ENCODE data around the gene GTPBP6.
"Not testable (repeated sequence)": the region's sequence is repeated elsewhere in the genome, so short reads cannot be mapped to it uniquely, and the experiment has no call there.

Gene GTPBP6

DNA sequence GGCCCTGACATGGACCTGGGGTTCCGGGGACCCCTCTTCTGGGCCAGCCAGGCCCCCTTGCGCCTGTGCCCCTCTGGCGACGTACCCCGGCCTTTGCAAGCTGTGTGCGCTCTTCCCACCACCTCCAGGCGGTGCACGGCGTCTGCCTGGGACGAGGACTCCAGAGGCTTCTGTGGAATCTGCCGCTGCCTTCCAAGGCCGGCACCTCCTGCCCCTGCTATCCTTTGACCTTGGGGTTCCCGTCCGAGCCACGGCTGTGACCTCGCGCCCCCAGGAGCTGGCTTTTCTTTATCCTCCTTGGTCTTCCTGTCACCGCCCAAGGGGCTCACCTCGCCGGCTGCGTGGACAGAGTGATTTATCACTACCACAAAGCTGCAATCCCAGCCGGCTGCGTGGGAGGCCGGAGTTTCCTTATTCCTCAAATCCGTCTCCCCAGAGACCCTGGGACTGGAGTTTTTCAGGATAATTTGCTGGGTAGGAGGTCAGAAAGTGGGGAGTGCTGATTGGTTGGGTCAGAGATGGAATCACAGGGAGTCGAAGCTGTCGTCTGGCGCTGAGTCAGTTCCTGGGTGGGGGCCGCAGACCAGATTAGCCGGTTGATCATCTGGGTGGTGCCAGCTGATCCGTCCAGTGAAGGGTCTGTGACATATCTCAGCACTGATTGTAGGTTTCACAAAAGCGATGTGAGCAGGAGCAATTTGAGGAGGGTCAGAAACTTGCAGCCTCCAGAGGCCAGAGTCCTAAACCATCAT, 57.3 kb downstream of the GTPBP6 start:
- no peak for DNase-seq

DNA sequence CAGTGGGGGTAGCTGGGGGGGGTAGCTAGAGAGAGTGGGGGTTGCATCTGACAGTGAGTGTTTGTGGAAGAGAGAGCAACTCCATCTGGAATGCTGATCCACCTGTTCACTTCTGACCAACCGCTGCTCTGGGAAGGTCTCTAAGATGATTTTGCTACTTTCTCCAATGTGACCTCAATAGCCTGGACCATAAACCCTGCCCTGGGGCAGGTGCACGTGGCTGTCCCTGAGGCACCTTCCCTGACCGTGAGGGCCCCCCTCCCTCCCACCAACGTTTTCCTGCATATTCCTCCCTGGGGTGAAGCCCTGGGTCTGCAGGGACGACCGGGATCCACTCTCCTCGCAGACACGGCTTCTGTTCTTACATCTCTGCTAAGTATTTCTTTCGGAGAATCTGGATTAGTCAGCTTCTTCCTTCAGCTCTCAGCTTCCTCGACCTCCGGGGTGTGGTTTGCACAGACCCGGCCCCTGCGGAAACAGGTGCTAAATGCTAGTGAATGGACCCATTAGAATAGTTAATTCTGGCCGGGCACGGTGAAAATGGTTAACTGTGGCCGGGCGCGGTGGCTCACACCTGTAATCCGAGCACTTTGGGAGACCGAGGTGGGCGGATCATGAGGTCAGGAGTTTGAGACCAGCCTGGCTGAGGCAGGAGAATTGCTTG, 58.8 kb downstream of the GTPBP6 start:
- no peak for DNase-seq

DNA sequence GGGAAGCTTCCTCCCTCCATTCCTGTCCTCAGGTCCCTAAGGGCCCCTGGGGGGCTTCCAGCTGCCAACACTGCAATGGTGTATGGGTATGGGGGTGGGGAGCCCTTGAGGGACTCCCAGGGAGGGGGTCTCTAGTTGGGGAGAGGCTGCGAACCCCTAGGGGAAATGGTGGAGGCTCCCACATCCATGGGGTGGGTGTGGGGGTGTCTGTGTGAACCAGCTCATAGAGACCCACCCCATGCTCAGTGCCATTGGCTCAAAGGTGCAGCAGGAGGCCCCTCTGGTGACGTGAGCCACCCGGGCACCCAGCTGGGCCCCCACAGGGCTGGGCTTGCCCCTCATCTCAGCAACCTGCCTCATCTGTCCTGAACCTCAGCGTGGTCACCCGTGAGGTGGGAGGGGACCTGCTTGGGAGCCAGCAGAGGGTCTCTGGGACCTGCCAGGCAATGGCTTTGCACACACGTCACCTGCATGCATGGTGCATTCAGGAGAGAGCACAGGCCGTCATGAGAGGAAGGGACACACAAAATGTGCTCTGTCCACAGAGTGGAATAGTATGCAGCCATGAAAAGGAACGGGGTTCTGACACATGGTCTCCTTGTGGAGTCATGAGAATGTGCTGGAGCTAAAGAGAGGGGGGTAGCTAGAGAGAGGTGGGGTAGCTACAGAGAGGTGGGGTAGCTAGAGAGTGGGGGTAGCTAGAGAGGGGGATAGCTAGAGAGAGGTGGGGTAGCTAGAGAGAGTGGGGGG, 60.1 kb downstream of the GTPBP6 start:
- DNase-seq = no peak

DNA sequence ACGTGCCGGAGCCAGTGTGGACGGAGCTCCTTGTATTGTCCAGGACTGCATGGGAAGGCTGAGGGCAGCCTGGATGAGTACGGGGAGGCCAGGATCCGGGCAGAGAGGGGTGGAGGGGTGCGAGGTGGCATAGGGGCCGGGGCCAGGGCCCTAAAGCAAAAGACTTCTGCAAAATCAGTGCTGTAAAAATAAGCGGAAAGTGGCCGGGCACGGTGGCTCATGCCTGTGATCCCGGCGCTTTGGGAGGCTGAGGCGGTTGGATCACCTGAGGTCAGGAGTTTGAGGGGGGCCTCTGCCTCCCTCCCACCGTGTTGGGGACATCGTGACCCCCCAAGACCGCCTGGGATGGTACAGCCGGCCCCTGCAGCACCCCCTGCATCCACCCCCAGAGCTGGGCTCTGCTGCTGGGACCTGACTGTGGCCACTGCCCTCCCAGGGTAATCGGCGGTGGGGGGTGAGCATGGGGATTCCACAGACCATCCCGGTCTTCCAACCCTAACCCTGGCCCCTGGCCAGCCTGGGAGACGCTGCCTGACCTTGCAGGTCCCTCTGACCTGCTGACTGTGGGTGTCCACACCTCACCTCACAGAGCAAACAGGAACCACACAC, 60.8 kb downstream of the GTPBP6 start:
- no peak for DNase-seq

DNA sequence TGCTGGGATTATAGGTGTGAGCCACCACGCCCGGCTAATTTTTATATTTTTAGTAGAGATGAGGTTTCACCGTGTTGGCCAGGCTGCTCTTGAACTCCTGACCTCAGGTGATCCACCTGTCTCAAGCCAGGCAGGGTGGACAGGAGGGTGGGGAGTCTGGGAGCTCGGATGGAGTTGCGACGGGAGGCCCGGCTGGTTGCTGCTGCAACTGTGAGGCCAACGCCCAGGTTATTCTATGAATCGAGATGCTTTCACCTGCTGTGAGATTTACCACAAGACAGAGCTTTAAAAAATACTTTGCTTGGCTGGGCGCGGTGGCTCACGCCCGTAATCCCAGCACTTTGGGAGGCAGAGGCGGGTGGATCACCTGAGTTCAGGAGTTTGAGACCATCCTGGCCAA, 61.5 kb downstream of the GTPBP6 start:
- DNase-seq = not testable (repeated sequence)

DNA sequence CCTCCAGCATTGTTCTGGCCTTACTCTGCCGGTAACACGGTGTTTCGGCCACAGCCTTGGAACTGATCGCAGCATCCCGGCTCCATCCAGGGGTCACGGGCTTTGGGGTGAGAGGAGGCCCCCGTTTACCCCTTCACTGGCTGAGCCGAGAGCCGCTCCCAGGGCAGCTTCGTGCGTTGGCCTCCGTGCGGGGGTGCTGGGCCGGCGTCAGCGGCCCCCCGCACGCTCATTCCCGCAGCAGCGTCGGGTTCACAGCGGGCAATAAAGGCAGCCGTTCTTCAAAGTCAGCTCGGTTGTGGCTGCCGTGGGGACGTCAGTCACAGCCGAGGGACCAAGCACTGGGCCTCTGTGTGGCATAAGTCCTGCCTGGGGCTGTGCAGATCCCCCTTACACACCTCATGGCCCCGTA, 62.7 kb downstream of the GTPBP6 start:
- no peak for DNase-seq
